Activated B cell treated with CpG ODN at 0.5 μM for 24 hours (primary cell): ENCODE data around the gene SLITRK1. TPM values are rescaled to one million over a fixed set of nuclear protein-coding genes. Genes with fewer than 3 reads are reported as not detected.

Experiments
- ATAC-seq: fragments of 200-7000 bp; cut with Tn5 transposase; one replicate; pipeline ENCODE4 v1.10.0; 2021; ENCODE audit warnings: low read depth, mild to moderate bottlenecking, moderate library complexity
- CTCF ChIA-PET: fragments of 350-600 bp; sonication (Branson Sonifier 250); formaldehyde crosslinking; loops from one replicate; lab custom pipeline; 2021; ENCODE audit warnings: antibody characterized with exemption; lab: Charles Lee
- POLR2A ChIA-PET: fragments of 350-600 bp; sonication (Branson Sonifier 250); formaldehyde crosslinking; loops from one replicate; lab custom pipeline; 2021; ENCODE audit warnings: antibody characterized with exemption; lab: Charles Lee
- DNase-seq: peaks from one replicate; pipeline ENCODE4 v3.0.0; 2022
- H3K27ac Mint-ChIP-seq: one replicate; pipeline ENCODE4 v1.8.0; 2020; ENCODE audit warnings: mixed read lengths
- H3K27me3 Mint-ChIP-seq: one replicate; pipeline ENCODE4 v1.8.0; 2021; ENCODE audit warnings: mixed read lengths
- H3K36me3 Mint-ChIP-seq: one replicate; pipeline ENCODE4 v1.8.0; 2021; ENCODE audit warnings: low read depth, mixed read lengths
- H3K4me1 Mint-ChIP-seq: one replicate; pipeline ENCODE4 v1.8.0; 2021; ENCODE audit warnings: mixed read lengths
- H3K4me3 Mint-ChIP-seq: one replicate; pipeline ENCODE4 v1.8.0; 2020; ENCODE audit warnings: mild to moderate bottlenecking, mixed read lengths
- H3K9me3 Mint-ChIP-seq: one replicate; pipeline ENCODE4 v1.8.0; 2020; ENCODE audit warnings: mixed read lengths
- CTCF ChIP-seq: fragments of 200-600 bp; IDR thresholded peaks from one replicate; pipeline ENCODE4 v1.8.0; 2022; ENCODE audit warnings: antibody characterized with exemption, mild to moderate bottlenecking
- intact Hi-C: fragments of 100-400 bp; cut with micrococcal nuclease; formaldehyde crosslinking; loops from one replicate; pipeline ENCODE4 v1.15.1; 2024
- total RNA-seq: library from RNA; stranded (reverse); gene quantifications from 2 replicates; pipeline ENCODE4 v1.2.3, GENCODE V29; 2022

SLITRK1 gene
- total RNA-seq, 1 donor from 2014 or later, result not detected

GRCh38 chr13:83867708-83868107, 14.6 kb downstream of the SLITRK1 start:
- Mint-ChIP-seq H3K4me3 (no peak overlapping the region), H3K36me3 (no peaks in the 10 kb centered on the region), H3K4me1 (no peaks in the 10 kb centered on the region), H3K27ac (no peak overlapping the region), H3K27me3 (no peaks in the 10 kb centered on the region), H3K9me3 (peaks cover 2% of the 10 kb centered on the region)
- TF ChIP-seq CTCF, result no peak
- ATAC-seq (no peak), DNase-seq (no peak)
- intact Hi-C loops, result no loop called here
- CTCF ChIA-PET, result no interaction called here
- POLR2A ChIA-PET, result no interaction called here

- intact Hi-C loops, result no loop called here
- DNase-seq (no peak), ATAC-seq (no peak)
- H3K27me3 Mint-ChIP-seq, result no peaks in the 10 kb centered on the region
- H3K27ac Mint-ChIP-seq, result no peak overlapping the region
- H3K9me3 Mint-ChIP-seq, result no peaks in the 10 kb centered on the region
- ChIA-PET POLR2A (no interaction called here), CTCF (no interaction called here)
- no peaks in the 10 kb centered on the region for H3K4me1 Mint-ChIP-seq
- no peak for TF ChIP-seq CTCF
- H3K36me3 Mint-ChIP-seq, result no peaks in the 10 kb centered on the region
- H3K4me3 Mint-ChIP-seq, result no peak overlapping the region
Observed at GRCh38 chr13:83865161-83866137, 16.8 kb downstream of the SLITRK1 start.

- Mint-ChIP-seq H3K4me1 (no peaks in the 10 kb centered on the region), H3K27me3 (no peaks in the 10 kb centered on the region), H3K9me3 (peaks cover 5% of the 10 kb centered on the region), H3K36me3 (no peaks in the 10 kb centered on the region), H3K27ac (no peak overlapping the region), H3K4me3 (no peak overlapping the region)
- ATAC-seq, result no peak
- intact Hi-C loops, result no loop called here
- TF ChIP-seq CTCF, result no peak
- POLR2A ChIA-PET, result no interaction called here
- DNase-seq, result no peak
- CTCF ChIA-PET, result no interaction called here
Observed at GRCh38 chr13:83853771-83854170, 28.5 kb downstream of the SLITRK1 start.

GRCh38 chr13:83845106-83845505, 37.2 kb downstream of the SLITRK1 start:
- Mint-ChIP-seq H3K9me3 (peaks cover 19% of the 10 kb centered on the region), H3K4me3 (no peak overlapping the region), H3K27me3 (no peaks in the 10 kb centered on the region), H3K36me3 (no peaks in the 10 kb centered on the region), H3K4me1 (no peaks in the 10 kb centered on the region), H3K27ac (no peak overlapping the region)
- CTCF ChIA-PET, result no interaction called here
- DNase-seq (no peak), ATAC-seq (no peak)
- POLR2A ChIA-PET, result no interaction called here
- TF ChIP-seq CTCF, result no peak
- intact Hi-C loops, result no loop called here

- H3K4me3 Mint-ChIP-seq, result no peak overlapping the region
- no peak for DNase-seq
Observed at GRCh38 chr13:83839146-83839545, 43.1 kb downstream of the SLITRK1 start.

More at GRCh38 chr13:83839146-83839545, 43.1 kb downstream of the SLITRK1 start:
- Mint-ChIP-seq H3K9me3 (peaks cover 8% of the 10 kb centered on the region), H3K27me3 (no peaks in the 10 kb centered on the region), H3K4me1 (no peaks in the 10 kb centered on the region), H3K36me3 (no peaks in the 10 kb centered on the region), H3K27ac (no peak overlapping the region)
- POLR2A ChIA-PET, result no interaction called here
- CTCF ChIA-PET, result no interaction called here
- no peak for TF ChIP-seq CTCF
- intact Hi-C loops, result no loop called here
- no peak for ATAC-seq
